HG02678 (cell line): ENCODE results near the gene IER3IP1.
"Not testable (repeated sequence)": the region's sequence is repeated elsewhere in the genome, so short reads cannot be mapped to it uniquely, and the experiment has no call there.

Source experiments
- ATAC-seq: cut with Tn5 transposase; IDR thresholded peaks from one replicate; pipeline ENCODE4 v1.9.1; 2021; ENCODE audit warnings: mild to moderate bottlenecking, moderate library complexity; ENCODE audit not compliant: unreplicated experiment

IER3IP1 gene

DNA sequence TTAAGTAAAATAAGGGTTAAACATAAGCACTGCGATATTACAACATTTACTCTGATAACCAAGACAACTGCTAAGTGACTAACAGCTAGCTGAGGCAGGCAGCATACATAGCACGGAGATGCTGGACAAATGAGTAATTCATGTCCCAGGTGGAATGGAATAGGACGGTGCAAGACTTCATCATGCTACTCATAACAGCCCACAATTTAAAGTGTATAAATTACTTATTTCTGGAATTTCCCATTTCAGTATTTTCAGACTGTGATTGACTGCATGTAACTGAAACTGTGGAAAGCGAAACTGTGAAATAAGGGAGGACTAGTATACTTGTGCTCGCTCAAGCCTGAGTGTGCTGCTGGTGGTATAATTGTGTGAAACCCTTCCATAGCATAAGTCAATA, 12.9 kb downstream of the IER3IP1 start:
- peak; percentile 83 for ATAC-seq

- ATAC-seq, result no peak
These were observed 15.9 kb downstream of the IER3IP1 start for GRCh38 chr18:47160256-47160655.

DNA sequence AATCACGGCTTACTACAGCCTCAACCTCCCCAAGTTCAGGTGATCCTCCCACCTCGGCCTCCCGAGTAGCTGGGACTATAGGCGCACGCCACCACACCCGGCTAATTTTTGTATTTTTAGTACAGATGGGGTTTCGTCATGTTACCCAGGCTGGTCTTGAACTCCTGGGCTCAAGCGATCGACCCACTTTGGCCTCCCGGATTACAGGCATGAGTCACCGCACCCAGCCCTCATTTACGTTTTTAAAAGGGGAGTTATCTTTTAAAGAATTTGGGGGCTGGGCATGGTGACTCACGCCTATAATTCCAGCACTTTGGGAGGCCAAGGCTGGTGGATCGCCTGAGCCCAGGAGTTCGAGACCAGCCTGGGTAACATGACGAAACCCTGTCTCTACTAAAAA, 17.8 kb downstream of the IER3IP1 start:
- ATAC-seq, result not testable (repeated sequence)

GRCh38 chr18:47151439-47151838, 24.7 kb downstream of the IER3IP1 start:
- no peak for ATAC-seq

DNA sequence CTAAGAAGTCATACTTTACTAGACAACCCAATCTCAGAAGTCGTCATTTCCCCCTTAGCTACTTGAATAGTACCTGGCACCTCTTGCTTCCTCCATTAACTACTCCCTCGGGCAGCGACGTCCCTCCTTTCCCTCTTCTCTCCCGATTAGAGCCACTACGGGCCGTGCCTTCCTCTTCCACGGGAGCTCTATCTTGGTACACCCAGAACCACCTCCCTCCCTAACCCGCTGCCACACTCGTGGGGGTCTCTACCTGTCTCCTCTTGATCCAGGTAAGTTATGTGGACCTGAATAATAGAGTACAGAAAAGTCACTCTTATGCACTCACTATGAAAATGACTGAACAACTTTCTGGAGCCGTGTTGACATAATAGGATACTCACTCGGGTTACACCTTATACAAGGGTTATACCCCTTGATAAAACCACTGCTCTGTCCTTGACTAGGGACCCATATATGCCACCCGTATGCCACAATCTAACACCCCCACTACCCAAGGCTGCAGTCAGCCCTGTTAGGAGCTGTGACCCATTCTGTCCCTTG, 25.3 kb downstream of the IER3IP1 start:
- ATAC-seq, result peak; percentile 3

- ATAC-seq, result peak; percentile 94
These were observed 25.9 kb downstream of the IER3IP1 start, which contains the start of gene HDHD2 for GRCh38 chr18:47150029-47150823. Gene HDHD2, minus strand, starts transcription at chr18:47150500. Its CDS starts 14,061 bp downstream, at chr18:47136439.

GRCh38 chr18:47149457-47150028, 26.6 kb downstream of the IER3IP1 start:
- ATAC-seq, result no peak

DNA sequence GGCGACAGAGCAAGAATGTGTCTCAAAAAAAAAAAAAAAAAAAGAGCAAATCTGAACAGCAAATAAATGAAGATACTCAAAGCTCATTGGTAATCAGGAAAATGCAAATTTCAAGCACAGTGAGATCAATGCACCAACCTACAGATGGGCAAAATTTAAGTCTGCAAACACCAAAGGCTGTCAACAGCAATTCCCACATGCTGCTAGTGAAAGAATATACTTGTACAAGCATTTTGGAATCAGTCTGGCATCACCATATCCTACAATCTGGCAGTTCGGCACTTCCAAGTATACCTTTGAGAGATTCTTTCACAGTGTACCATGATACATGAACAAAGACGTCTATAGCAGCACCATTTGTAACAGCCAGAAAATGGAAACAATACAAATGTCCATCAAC, 30.0 kb downstream of the IER3IP1 start:
- no peak for ATAC-seq

GRCh38 chr18:47143899-47144485, 32.2 kb downstream of the IER3IP1 start:
- no peak for ATAC-seq

- no peak for ATAC-seq
These were observed 33.0 kb downstream of the IER3IP1 start for GRCh38 chr18:47143153-47143552.

- ATAC-seq, result no peak
These were observed 34.9 kb downstream of the IER3IP1 start for GRCh38 chr18:47141289-47141688.

- ATAC-seq, result no peak
These were observed 55.0 kb downstream of the IER3IP1 start for GRCh38 chr18:47121146-47121545.

DNA sequence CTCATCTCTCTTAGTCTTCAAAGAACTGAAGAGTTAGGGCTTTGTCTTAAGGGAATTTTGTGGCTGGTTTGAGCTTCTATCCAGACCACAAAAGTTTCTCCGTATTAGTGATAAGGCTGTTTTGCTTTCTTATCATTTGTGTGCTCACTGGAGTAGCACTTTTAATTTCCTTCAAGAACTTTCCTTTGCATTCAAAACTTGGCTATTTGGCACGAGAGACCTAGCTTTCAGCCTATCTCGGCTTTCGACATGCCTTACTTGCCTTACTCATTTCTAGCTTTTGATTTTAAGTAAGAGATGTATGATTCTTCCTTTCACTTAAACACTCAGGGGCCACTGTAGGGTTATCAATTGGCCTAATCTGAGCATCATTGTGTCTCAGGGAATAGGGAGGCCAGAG, 55.7 kb downstream of the IER3IP1 start:
- ATAC-seq, result peak; percentile 95

DNA sequence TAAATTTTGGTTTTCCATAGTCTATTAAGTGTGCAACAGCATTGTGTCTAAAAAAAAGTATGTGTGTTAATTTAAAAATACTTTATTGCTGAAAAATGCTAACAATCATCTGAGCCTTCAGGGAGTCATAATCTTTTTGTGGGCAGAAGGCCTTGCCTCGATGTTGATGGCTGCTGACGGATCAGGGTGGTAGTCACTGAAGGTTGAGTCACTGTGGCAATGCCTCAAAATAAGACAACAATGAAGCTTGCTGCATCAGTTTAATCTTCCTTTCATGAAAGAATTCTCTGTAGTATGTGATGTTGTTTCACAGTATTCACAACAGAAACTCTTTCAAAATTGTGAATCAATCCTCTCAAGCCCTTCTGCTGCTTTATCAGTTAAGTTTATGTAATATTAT, 57.2 kb downstream of the IER3IP1 start:
- no peak for ATAC-seq

DNA sequence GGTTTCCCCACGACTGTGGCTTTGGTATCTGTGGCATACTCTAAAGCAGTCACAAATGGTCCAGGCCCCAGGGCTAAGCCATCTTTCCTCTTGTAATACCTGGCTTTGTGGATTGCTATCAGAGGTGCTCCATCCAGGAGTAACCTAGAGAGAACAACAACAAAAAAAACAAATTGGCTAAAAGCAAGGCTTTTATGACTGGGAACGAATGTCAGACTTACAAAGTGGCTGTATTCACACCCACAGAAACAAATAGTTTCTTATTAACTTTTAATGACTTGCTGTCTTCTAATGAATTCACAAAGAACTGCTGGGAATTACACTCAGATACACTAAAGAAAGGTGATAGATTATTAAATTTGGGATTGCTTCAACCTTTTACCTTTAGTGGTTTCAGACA, 61.0 kb downstream of the IER3IP1 start:
- ATAC-seq, result no peak

- ATAC-seq, result no peak
These were observed 62.2 kb downstream of the IER3IP1 start for GRCh38 chr18:47113796-47114540.

GRCh38 chr18:47110492-47111274, 65.5 kb downstream of the IER3IP1 start:
- no peak for ATAC-seq

DNA sequence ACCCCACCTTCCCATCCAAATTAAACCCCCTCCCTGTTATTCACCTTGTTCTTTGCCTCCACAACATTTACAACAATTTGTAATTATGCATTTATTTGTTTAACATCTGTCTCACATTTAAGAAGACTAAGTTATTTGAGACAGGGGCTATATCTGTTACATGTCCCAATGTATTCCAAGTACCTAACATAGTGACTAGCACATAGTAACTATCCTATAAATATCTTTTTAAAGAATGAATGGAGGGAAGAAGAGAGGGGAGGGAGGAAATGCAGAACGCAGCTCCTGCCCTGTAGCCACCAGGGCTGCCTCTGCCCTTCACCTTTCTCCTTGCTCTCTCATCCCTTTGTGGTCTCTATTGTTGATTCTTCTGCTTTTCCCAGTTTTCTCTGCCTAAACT, 66.4 kb downstream of the IER3IP1 start:
- ATAC-seq, result no peak

DNA sequence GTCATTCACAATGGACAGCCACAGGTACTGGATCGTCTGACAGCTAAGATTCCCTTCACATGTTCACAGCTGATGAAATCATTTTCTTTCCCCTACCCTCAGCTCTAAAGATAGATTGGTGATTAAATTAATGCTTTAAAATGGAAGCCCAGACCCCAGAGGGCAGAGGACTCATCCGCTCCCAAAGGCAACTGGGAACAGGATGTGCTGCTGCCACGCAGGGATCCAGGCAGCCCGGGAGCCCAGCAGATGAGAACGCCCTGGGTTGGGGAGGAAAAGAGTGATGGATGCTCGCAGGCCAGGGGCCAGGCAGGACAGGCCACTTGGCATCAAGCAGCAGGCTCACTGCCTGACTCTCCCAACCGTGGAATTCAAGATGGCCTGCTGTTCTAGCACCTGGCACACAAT, 67.2 kb downstream of the IER3IP1 start:
- ATAC-seq, result no peak

GRCh38 chr18:47108373-47108772, 67.8 kb downstream of the IER3IP1 start:
- ATAC-seq, result no peak
